MCF 10A (cell line): ENCODE measurements around the gene RAD51B. TPM values are rescaled to one million over a fixed set of nuclear protein-coding genes. Genes with fewer than 3 reads are reported as not detected.

Source experiments
- BruUV-seq: library from RNA; stranded (reverse); fragments of 400-500 nt; replicated peaks from 2 replicates; lab custom pipeline; 2021; lab: Mats Ljungman, UMichigan
- CTCF ChIA-PET: fragments of 300-600 bp; sonication (Branson Sonifier 250); formaldehyde crosslinking; extraction: SDS; loops from one replicate; lab custom pipeline; 2021; ENCODE audit warnings: antibody characterized with exemption, inconsistent platforms; lab: Yijun Ruan, JAX
- POLR2A ChIA-PET: fragments of 300-600, 350-650 bp; sonication (Branson Sonifier 250); formaldehyde crosslinking; extraction: SDS; loops from one replicate; lab custom pipeline; 2020; ENCODE audit warnings: antibody characterized with exemption, inconsistent platforms; lab: Yijun Ruan, JAX
- DNase-seq: peaks from one replicate; pipeline ENCODE4 v3.0.0-alpha.2; 2018; ENCODE audit not compliant: unreplicated experiment
- H3K27ac Mint-ChIP-seq: one replicate; pipeline ENCODE4 v1.8.0; 2022; ENCODE audit warnings: mild to moderate bottlenecking, low read depth, mixed read lengths; ENCODE audit not compliant: unreplicated experiment
- H3K27me3 Mint-ChIP-seq: one replicate; pipeline ENCODE4 v1.8.0; 2022; ENCODE audit warnings: mixed read lengths; ENCODE audit not compliant: insufficient read depth, unreplicated experiment
- H3K36me3 Mint-ChIP-seq: one replicate; pipeline ENCODE4 v1.8.0; 2022; ENCODE audit warnings: mild to moderate bottlenecking, moderate library complexity, mixed read lengths; ENCODE audit not compliant: insufficient read depth, unreplicated experiment
- H3K4me1 Mint-ChIP-seq: one replicate; pipeline ENCODE4 v1.8.0; 2022; ENCODE audit warnings: mixed read lengths; ENCODE audit not compliant: insufficient read depth, unreplicated experiment
- H3K4me3 Mint-ChIP-seq: one replicate; pipeline ENCODE4 v1.8.0; 2022; ENCODE audit warnings: mild to moderate bottlenecking, moderate library complexity, mixed read lengths; ENCODE audit not compliant: unreplicated experiment
- H3K9me3 Mint-ChIP-seq: one replicate; pipeline ENCODE4 v1.8.0; 2022; ENCODE audit warnings: mixed read lengths; ENCODE audit not compliant: unreplicated experiment
- CTCF ChIP-seq: fragments of 200-600 bp; IDR thresholded peaks from one replicate; pipeline ENCODE4 v1.8.0; 2022; ENCODE audit warnings: antibody characterized with exemption, mild to moderate bottlenecking; ENCODE audit not compliant: unreplicated experiment
- intact Hi-C: fragments of 100-400 bp; cut with micrococcal nuclease; formaldehyde crosslinking; loops from 2 replicates; pipeline ENCODE4 v1.14.1; 2022
- total RNA-seq: library from RNA; stranded (reverse); gene quantifications from 2 replicates; pipeline ENCODE4 v1.2.3, GENCODE V29; 2022

RAD51B gene
- total RNA-seq, 1 experiment from 2014 or later = 14.6 TPM

DNA sequence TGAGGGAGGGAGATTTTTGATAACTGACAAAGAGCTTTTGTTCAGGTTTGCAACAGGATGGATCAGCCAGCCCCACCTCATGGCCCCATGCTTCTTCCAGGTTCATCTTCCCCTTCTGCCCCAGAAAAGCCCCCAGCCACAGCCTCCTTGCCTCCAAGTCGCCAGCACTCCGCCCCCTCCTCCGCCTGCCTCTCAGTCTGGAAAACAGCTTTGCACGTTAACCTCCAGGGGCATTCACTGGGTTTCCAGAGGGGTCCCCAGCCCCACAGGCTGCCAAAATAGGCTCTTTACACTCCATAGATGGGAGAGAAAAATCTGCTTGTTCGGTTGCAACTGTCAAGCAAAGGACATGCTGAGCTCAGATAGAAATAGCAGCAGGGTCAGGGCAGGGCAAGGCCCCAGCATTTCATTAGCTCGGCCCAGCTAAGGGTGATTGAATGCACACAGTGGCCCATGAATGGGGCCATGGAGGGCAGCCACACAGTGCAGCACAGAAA is 719.7 kb downstream of the RAD51B start:
- no TSS peak for BruUV-seq

DNA sequence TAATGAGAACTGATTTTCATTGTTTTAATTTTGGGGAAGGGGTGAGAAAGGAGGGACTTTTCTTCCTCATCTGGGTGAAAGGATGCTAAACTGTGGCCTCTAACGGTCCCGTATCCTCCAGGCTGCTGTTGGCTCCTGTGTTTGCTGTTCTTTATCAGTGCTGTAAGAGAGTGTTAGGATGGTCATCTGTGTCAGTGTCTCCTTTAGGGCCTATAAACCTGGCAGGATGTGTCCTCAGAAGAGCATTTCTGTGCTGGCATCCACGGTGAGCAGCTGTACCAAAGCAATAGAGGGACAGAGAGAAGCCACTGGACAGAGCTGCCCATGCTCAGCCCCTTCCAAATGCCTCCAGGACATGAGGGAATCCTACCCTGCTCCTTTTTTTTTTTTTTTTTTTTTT is 720.2 kb downstream of the RAD51B start:
- Mint-ChIP-seq H3K4me1 (peaks cover 33% of the 10 kb centered on the region), H3K9me3 (no peaks in the 10 kb centered on the region), H3K27me3 (no peaks in the 10 kb centered on the region), H3K4me3 (no peak overlapping the region), H3K36me3 (peaks cover 5% of the 10 kb centered on the region), H3K27ac (no peak overlapping the region)
- TF ChIP-seq CTCF = no peak
- intact Hi-C loops = no loop called here
- POLR2A ChIA-PET = interaction anchor here (0.5 to 0.9 kb wide), 2 partner anchors 13 to 359 kb away, joined by 3 to 4 read pairs; no protein-coding TSS in a partner anchor
- no TSS peak for BruUV-seq
- no peak for DNase-seq
- CTCF ChIA-PET = interaction anchor here (0.7 to 1.7 kb wide), 3 partner anchors 21 to 294 kb away, joined by 3 to 5 read pairs (median 4); no protein-coding TSS in a partner anchor

More for the DNA sequence above, 719.7 kb downstream of the RAD51B start:
- H3K4me1 Mint-ChIP-seq = peaks cover 32% of the 10 kb centered on the region
- DNase-seq = no peak
- no peaks in the 10 kb centered on the region for H3K27me3 Mint-ChIP-seq
- ChIA-PET POLR2A (interaction anchor here (0.5 to 6.7 kb wide), 5 partner anchors 9 to 358 kb away, joined by 3 to 60 read pairs (median 3); no protein-coding TSS in a partner anchor), CTCF (interaction anchor here (0.6 to 1.4 kb wide), 6 partner anchors 19 to 257 kb away, joined by 3 to 7 read pairs (median 4); no protein-coding TSS in a partner anchor)
- no peak overlapping the region for H3K27ac Mint-ChIP-seq
- peaks cover 2% of the 10 kb centered on the region for H3K9me3 Mint-ChIP-seq
- peaks cover 5% of the 10 kb centered on the region for H3K36me3 Mint-ChIP-seq
- intact Hi-C loops = no loop called here
- H3K4me3 Mint-ChIP-seq = no peak overlapping the region
- TF ChIP-seq CTCF = no peak

DNA sequence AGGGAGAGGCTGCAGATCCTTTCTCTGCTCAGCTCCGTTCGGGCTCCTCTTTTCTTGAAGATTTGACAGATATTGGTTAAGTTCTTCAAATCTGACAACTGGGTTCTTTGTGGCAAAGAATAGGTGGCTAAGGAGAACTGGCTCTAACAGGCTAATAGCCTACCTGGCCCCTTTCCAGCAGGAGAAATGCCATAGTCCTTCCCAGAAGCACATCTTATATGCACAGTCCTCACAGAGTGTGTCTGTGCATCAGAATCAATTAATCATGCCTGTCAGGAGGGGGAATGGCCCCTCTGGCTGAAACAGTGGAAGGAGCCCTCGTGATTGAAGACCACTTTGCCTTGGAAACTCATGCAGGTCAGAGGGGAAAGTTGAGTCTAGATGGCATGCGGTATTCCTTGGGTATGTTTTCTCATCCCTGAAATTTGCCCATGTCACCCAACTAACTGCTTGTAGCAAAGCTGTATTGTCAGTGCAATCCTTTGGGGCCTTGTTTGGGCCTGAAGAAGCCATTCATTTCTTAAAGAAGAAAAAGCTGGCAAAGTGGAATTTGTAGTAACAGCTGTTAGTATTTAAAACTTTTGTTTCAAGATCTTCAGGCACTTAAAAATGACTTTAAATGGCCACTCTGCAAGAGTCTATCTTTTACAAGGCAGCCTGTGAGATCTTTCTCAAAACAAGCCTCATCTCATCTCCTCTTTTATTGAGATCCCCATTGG is 721.8 kb downstream of the RAD51B start:
- Mint-ChIP-seq H3K36me3 (peaks cover 9% of the 10 kb centered on the region), H3K9me3 (no peaks in the 10 kb centered on the region), H3K27ac (no peak overlapping the region), H3K4me1 (peaks cover 37% of the 10 kb centered on the region), H3K27me3 (no peaks in the 10 kb centered on the region), H3K4me3 (no peak overlapping the region)
- BruUV-seq = no TSS peak
- no peak for TF ChIP-seq CTCF
- ChIA-PET CTCF (interaction anchor here (0.7 to 1.7 kb wide), 2 partner anchors 8 to 295 kb away, joined by 3 to 5 read pairs; no protein-coding TSS in a partner anchor), POLR2A (interaction anchor here (0.5 to 1.9 kb wide), 6 partner anchors 23 to 255 kb away, joined by 3 to 5 read pairs (median 3); partner anchors contain the start of gene ZFP36L1)
- DNase-seq = no peak
- intact Hi-C loops = no loop called here

DNA sequence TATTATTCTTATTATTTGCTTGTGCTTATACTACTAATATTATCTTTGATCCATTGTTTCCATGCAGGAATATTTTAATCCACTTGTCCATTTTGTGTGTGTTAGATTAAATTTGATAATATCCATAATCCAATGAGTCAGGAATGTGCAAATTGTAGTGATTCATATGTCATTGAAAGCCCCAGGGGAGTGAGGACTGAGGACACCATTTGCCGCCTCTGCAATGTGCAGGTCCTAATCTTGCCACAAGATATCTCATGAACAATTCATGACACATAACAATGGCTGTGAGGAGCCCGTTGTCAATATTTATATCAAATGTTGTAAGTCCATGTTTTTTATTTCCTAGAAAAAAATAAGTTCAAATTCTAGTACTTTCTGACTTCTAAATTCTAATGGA is 722.8 kb downstream of the RAD51B start:
- no peaks in the 10 kb centered on the region for H3K9me3 Mint-ChIP-seq
- ChIA-PET POLR2A (interaction anchor here (0.7 to 2.4 kb wide), 5 partner anchors 16 to 1130 kb away, joined by 3 to 13 read pairs (median 3); partner anchors contain the start of gene PLEK2), CTCF (interaction anchor here (0.7 kb wide), 1 partner anchor 278 kb away, joined by 3 read pairs; no protein-coding TSS in a partner anchor)
- no peak for DNase-seq
- TF ChIP-seq CTCF = no peak
- no TSS peak for BruUV-seq
- intact Hi-C loops = no loop called here
- peaks cover 9% of the 10 kb centered on the region for H3K36me3 Mint-ChIP-seq
- H3K4me1 Mint-ChIP-seq = peaks cover 47% of the 10 kb centered on the region
- peak overlapping the region; percentile 98 for H3K27ac Mint-ChIP-seq
- H3K4me3 Mint-ChIP-seq = no peak overlapping the region
- H3K27me3 Mint-ChIP-seq = no peaks in the 10 kb centered on the region
